ENCODE results near the gene HERC4. TPM values are rescaled to one million over a fixed set of nuclear protein-coding genes. Genes with fewer than 3 reads are reported as not detected.

HERC4 gene
- polyA plus RNA-seq, 1 experiment, result 23.4 TPM

DNA sequence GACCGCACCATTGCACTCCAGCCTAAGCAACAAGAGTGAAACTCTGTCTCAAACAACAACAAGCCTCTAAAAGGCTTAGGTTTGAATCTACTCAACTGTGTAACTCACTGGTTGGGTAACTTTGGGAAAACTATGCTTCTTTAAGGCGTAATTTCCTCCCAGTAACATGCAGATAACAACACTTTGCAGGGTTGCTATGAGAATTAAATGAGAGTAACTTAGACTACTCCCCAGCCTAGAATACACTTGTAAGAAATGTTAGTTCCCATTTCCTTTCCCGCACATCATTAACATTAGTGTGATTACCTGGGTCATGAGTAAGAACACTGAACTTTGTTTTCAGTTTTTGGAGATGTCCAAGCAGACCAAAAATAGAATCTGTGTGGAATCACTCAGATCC is 28.8 kb upstream of the HERC4 start:
- Histone ChIP-seq H3K27me3 (ENCODE audit: control insufficient read depth, insufficient read depth, low read length) (no peaks in the 10 kb centered on the region), H3K36me3 (ENCODE audit: control insufficient read depth, insufficient read depth, low read length) (no peaks in the 10 kb centered on the region), H3K4me3 (ENCODE audit: low read depth, low read length) (no peak overlapping the region)
- CTCF ChIA-PET, result no interaction called here
- POLR2A ChIA-PET, result interaction anchor here (0.6 kb wide), 1 partner anchor 23 kb away, joined by 4 read pairs; no protein-coding TSS in a partner anchor
- DNase-seq (ENCODE audit: low read depth), result no peak
- TF ChIP-seq, protein P1, sequence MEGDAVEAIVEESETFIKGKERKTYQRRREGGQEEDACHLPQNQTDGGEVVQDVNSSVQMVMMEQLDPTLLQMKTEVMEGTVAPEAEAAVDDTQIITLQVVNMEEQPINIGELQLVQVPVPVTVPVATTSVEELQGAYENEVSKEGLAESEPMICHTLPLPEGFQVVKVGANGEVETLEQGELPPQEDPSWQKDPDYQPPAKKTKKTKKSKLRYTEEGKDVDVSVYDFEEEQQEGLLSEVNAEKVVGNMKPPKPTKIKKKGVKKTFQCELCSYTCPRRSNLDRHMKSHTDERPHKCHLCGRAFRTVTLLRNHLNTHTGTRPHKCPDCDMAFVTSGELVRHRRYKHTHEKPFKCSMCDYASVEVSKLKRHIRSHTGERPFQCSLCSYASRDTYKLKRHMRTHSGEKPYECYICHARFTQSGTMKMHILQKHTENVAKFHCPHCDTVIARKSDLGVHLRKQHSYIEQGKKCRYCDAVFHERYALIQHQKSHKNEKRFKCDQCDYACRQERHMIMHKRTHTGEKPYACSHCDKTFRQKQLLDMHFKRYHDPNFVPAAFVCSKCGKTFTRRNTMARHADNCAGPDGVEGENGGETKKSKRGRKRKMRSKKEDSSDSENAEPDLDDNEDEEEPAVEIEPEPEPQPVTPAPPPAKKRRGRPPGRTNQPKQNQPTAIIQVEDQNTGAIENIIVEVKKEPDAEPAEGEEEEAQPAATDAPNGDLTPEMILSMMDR (IDR thresholded peaks at IDR 0.05; ENCODE audit: insufficient read depth, low read depth, low read length), result no peak

DNA sequence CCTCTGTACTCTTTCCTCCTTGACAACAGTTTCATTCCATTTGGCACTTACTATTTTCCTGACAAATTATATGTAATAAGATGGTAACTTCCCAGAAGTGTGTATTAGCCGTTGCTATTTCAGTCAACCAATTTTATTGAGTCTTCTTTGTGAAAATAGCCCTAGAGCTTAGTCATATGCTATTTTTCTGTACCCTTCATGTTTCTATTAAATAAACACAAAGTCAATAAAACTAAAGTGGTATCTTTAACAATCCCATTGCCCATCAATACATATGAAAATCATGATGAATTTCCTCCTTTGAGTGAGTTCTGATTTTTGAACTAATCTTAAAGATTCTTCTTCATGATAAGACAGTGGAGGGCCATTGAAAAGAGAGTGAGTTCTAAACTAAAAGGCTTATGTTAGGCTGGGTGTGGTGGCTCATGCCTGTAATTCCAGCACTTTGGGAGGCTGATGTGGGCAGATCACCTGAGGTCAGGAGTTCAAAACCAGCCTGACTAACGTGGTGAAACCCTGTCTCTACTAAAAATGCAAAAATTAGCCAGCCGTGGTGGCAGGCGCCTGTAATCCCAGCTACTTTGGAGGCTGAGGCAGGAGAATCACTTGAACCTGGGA is 28.3 kb upstream of the HERC4 start:
- POLR2A ChIA-PET, result interaction anchor here (0.6 kb wide), 1 partner anchor 30 kb away, joined by 19 read pairs; no protein-coding TSS in a partner anchor

DNA sequence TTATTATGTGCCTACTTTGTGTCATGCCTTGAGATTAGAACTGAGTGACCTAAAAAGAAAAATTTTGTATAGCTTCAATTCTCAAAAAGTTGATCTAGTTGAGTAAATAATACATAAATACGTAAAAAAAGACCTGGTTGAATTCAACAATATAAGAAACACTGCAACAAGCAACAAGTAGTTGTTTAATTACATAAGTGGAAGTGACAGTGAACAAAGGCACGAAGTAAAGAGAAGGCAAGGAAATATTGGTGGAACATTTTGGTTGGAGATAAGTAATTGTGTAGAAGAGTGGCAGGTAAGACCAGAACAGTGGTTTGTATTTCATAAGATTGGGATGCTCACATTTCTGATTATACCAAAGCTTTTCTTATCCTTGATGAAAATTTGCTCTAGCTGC is 26.0 kb upstream of the HERC4 start:
- ChIA-PET CTCF (no interaction called here), POLR2A (no interaction called here)
- DNase-seq (ENCODE audit: low read depth), result no peak

More for the DNA sequence above, 28.3 kb upstream of the HERC4 start:
- TF ChIP-seq, protein P1 (IDR thresholded peaks at IDR 0.05; ENCODE audit: insufficient read depth, low read depth, low read length), result no peak
- H3K4me3 ChIP-seq (ENCODE audit: low read depth, low read length), result no peak overlapping the region
- DNase-seq (ENCODE audit: low read depth), result no peak
- H3K27me3 ChIP-seq (ENCODE audit: control insufficient read depth, insufficient read depth, low read length), result no peaks in the 10 kb centered on the region
- CTCF ChIA-PET, result no interaction called here
- H3K36me3 ChIP-seq (ENCODE audit: control insufficient read depth, insufficient read depth, low read length), result no peaks in the 10 kb centered on the region

DNA sequence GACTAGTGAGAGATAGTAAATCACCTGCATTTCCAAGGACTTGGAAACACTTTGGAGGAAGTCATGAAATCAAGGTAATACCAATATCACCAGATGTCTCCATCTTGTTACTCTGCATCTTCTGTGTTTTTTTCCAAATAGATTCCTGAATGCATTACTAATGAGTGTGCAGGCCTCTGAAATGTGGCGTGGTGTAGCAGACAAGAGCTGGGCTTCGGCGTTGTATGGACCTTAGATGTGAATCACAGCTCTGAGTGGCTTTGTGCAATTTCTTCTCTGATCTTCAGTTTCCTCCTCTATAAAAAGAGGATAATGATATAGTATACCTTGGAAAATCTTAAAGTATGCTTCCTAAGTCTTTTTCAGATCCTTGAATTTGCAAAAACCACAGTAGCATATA is 24.7 kb upstream of the HERC4 start:
- no peaks in the 10 kb centered on the region for H3K27me3 ChIP-seq (ENCODE audit: control insufficient read depth, insufficient read depth, low read length)
- peak; percentile 43 for DNase-seq (ENCODE audit: low read depth)
- no peaks in the 10 kb centered on the region for H3K36me3 ChIP-seq (ENCODE audit: control insufficient read depth, insufficient read depth, low read length)
- TF ChIP-seq, protein P1 (IDR thresholded peaks at IDR 0.05; ENCODE audit: insufficient read depth, low read depth, low read length), result no peak
- POLR2A ChIA-PET, result no interaction called here
- no peak overlapping the region for H3K4me3 ChIP-seq (ENCODE audit: low read depth, low read length)
- CTCF ChIA-PET, result interaction anchor here (0.7 to 1.5 kb wide), 2 partner anchors 9 to 56 kb away, joined by 3 to 4 read pairs; no protein-coding TSS in a partner anchor

More for the DNA sequence above, 26.0 kb upstream of the HERC4 start:
- no peaks in the 10 kb centered on the region for H3K36me3 ChIP-seq (ENCODE audit: control insufficient read depth, insufficient read depth, low read length)
- no peaks in the 10 kb centered on the region for H3K27me3 ChIP-seq (ENCODE audit: control insufficient read depth, insufficient read depth, low read length)
- H3K4me3 ChIP-seq (ENCODE audit: low read depth, low read length), result no peak overlapping the region
- TF ChIP-seq, protein P1 (IDR thresholded peaks at IDR 0.05; ENCODE audit: insufficient read depth, low read depth, low read length), result no peak

DNA sequence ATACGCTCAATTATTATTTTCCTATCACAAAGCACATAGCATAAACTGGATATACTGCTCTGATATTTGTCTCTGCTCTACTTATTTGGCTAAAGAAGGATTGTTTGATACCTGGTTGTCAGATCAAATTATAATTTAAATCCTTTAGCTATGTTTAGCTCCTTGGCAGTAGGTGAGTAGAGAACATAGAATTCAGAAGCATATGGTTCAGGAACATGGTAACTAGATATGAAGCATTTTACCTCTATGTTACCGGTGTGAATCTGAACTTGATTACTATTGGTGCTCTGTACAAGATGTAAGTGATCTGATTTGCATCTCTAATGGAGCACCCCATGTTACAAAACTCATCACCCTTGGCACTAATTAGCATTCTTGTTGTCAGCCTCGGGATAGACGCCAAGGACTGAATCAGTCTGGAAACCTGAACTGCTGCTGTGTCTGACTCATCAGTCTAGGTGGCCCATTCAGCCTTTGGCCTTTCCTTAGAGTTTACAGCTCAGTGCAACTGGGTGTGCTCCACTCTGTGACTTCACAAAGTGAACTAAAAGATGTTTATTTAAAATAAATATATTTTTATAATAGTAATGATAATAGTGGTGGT is 21.9 kb upstream of the HERC4 start:
- no peaks in the 10 kb centered on the region for H3K36me3 ChIP-seq (ENCODE audit: control insufficient read depth, insufficient read depth, low read length)
- no peaks in the 10 kb centered on the region for H3K27me3 ChIP-seq (ENCODE audit: control insufficient read depth, insufficient read depth, low read length)
- ChIA-PET POLR2A (interaction anchor here (0.6 to 1.0 kb wide), 2 partner anchors 13 to 51 kb away, joined by 4 read pairs; no protein-coding TSS in a partner anchor), CTCF (interaction anchor here (0.8 to 1.2 kb wide), 3 partner anchors 10 to 37 kb away, joined by 3 to 4 read pairs (median 4); no protein-coding TSS in a partner anchor)
- TF ChIP-seq, protein P1 (IDR thresholded peaks at IDR 0.05; ENCODE audit: insufficient read depth, low read depth, low read length), result no peak
- peak; percentile 73 for DNase-seq (ENCODE audit: low read depth)
- no peak overlapping the region for H3K4me3 ChIP-seq (ENCODE audit: low read depth, low read length)

Measured in BJ (cell line).